Measurements from ENCODE around the gene DUOXA2.

DUOXA2 gene

GRCh38 chr15:45123397-45123796, 9.3 kb downstream of the DUOXA2 start:
- TF ChIP-seq GLIS3 (CRISPR knock-in tag; IDR thresholded peaks at IDR 0.05), result no peak
- no peak for TF ChIP-seq ARNTL (CRISPR knock-in tag; IDR thresholded peaks at IDR 0.05; ENCODE audit: borderline replicate concordance, low read depth)
- TF ChIP-seq ESRRG (CRISPR knock-in tag; IDR thresholded peaks at IDR 0.05), result no peak
- ATAC-seq, result no peak

GRCh38 chr15:45126535-45127158, 12.5 kb downstream of the DUOXA2 start:
- peak; percentile 49; the same call in 2 of the 3 replicates for ATAC-seq
- TF ChIP-seq POU6F1 (CRISPR knock-in tag; IDR thresholded peaks at IDR 0.05; ENCODE audit: borderline replicate concordance, low read depth), result no peak

GRCh38 chr15:45128971-45129639, 15.0 kb downstream of the DUOXA2 start:
- no peak for ATAC-seq
- TF ChIP-seq ZFP3 (CRISPR knock-in tag; IDR thresholded peaks at IDR 0.05) (no peak), ZC3H10 (CRISPR knock-in tag; IDR thresholded peaks at IDR 0.05) (no peak), GLIS3 (CRISPR knock-in tag; IDR thresholded peaks at IDR 0.05) (no peak), PATZ1 (CRISPR knock-in tag; IDR thresholded peaks at IDR 0.05; ENCODE audit: borderline replicate concordance) (no peak), PPARA (CRISPR knock-in tag; IDR thresholded peaks at IDR 0.05; ENCODE audit: borderline replicate concordance) (no peak), ESRRG (CRISPR knock-in tag; IDR thresholded peaks at IDR 0.05) (no peak)

GRCh38 chr15:45129651-45130129, 15.6 kb downstream of the DUOXA2 start, which contains the start of the genes DUOX1 and DUOXA1:
DUOX1 (plus strand) TSS chr15:45129994; CDS start chr15:45131967, 1,973 bp downstream.
DUOXA1 (minus strand) TSS chr15:45129879; CDS start chr15:45123014, 6,865 bp downstream.
- ATAC-seq, result no peak
- no peak for TF ChIP-seq GLIS3 (CRISPR knock-in tag; IDR thresholded peaks at IDR 0.05)

- no peak for ATAC-seq
- TF ChIP-seq OSR1 (CRISPR knock-in tag; IDR thresholded peaks at IDR 0.05) (no peak), ARNTL (CRISPR knock-in tag; IDR thresholded peaks at IDR 0.05; ENCODE audit: borderline replicate concordance, low read depth) (no peak)
Observed at GRCh38 chr15:45130291-45131000, 16.3 kb downstream of the DUOXA2 start.

- no peak for TF ChIP-seq POU6F1 (CRISPR knock-in tag; IDR thresholded peaks at IDR 0.05; ENCODE audit: borderline replicate concordance, low read depth)
- TF ChIP-seq BACH2 (CRISPR knock-in tag; IDR thresholded peaks at IDR 0.05; ENCODE audit: borderline replicate concordance), result no peak
- TF ChIP-seq PATZ1 (CRISPR knock-in tag; IDR thresholded peaks at IDR 0.05; ENCODE audit: borderline replicate concordance), result no peak
- no peak for TF ChIP-seq TOX (CRISPR knock-in tag; IDR thresholded peaks at IDR 0.05; ENCODE audit: borderline replicate concordance)
- no peak for ATAC-seq
Observed at GRCh38 chr15:45131510-45131909, 17.4 kb downstream of the DUOXA2 start.

Data from SK-N-SH treated with all-trans-retinoic acid at 6 μM for 48 hours (cell line).